Naive B cell (primary cell): ENCODE measurements around the gene MPG. TPM values are rescaled to one million over a fixed set of nuclear protein-coding genes. Genes with fewer than 3 reads are reported as not detected.

Source experiments
- ATAC-seq, 2 donors: fragments of 150-1000 bp; cut with Tn5 transposase; 2 replicates each; pipeline ENCODE4 v1.10.0; 2021; ENCODE audit warnings: low read depth in 2 of 2, mild to moderate bottlenecking in 2 of 2, moderate library complexity in 2 of 2
- DNase-seq: peaks from one replicate; pipeline ENCODE4 v3.0.0; 2022
- H3K27ac Mint-ChIP-seq, 6 donors: one replicate each; pipeline ENCODE4 v1.8.0; 2020 to 2022; ENCODE audit warnings: mild to moderate bottlenecking in 6 of 6, mixed read lengths in 6 of 6, moderate library complexity in 5 of 6, inconsistent platforms in 2 of 6
- H3K27me3 Mint-ChIP-seq, 3 donors: one replicate each; pipeline ENCODE4 v1.8.0; 2021 to 2022; ENCODE audit warnings: mixed read lengths in 3 of 3, mild to moderate bottlenecking in 1 of 3
- H3K36me3 Mint-ChIP-seq, 2 donors: one replicate each; pipeline ENCODE4 v1.8.0; 2020 to 2022; ENCODE audit warnings: mixed read lengths in 2 of 2, inconsistent platforms in 1 of 2, mild to moderate bottlenecking in 1 of 2
- H3K4me1 Mint-ChIP-seq, 3 donors: one replicate each; pipeline ENCODE4 v1.8.0; 2020 to 2022; ENCODE audit warnings: mixed read lengths in 3 of 3, inconsistent platforms in 1 of 3, mild to moderate bottlenecking in 1 of 3, moderate library complexity in 1 of 3
- H3K4me3 Mint-ChIP-seq, 8 donors: one replicate each; pipeline ENCODE4 v1.8.0; 2020 to 2022; ENCODE audit warnings: mild to moderate bottlenecking in 8 of 8, mixed read lengths in 8 of 8, moderate library complexity in 8 of 8, inconsistent platforms in 2 of 8
- H3K9me3 Mint-ChIP-seq, 7 donors: one replicate each; pipeline ENCODE4 v1.8.0; 2020 to 2022; ENCODE audit warnings: mixed read lengths in 7 of 7, mild to moderate bottlenecking in 5 of 7, inconsistent platforms in 2 of 7, moderate library complexity in 1 of 7
- polyA plus RNA-seq, 6 donors: library from polyadenylated mRNA; unstranded; fragments of 300-500 nt; fragmentation: Illumina TruSeq; gene quantifications; one replicate each; pipeline ENCODE4 v1.2.3, GENCODE V29; 2021; ENCODE audit warnings: low read depth in 6 of 6

Gene MPG
- polyA plus RNA-seq, 6 donors from 2014 or later = 81.3 to 119 (median 84.6) TPM

- no peaks in the 10 kb centered on the region for H3K9me3 Mint-ChIP-seq
- no peak for ATAC-seq
- peak overlapping the region; percentile 71 to 87 (median 80) for H3K27ac Mint-ChIP-seq
- H3K4me1 Mint-ChIP-seq = peaks cover 27 to 39% (median 38%) of the 10 kb centered on the region in 3 donors
- H3K27me3 Mint-ChIP-seq = no peaks in the 10 kb centered on the region
- DNase-seq = no peak
- no peaks in the 10 kb centered on the region for H3K36me3 Mint-ChIP-seq
- peak overlapping the region in 1 of 8 donors; percentile 20 for H3K4me3 Mint-ChIP-seq
These were observed 7.8 kb downstream of the MPG start for GRCh38 chr16:85865-86264.

GRCh38 chr16:86483-86952, 8.5 kb downstream of the MPG start:
- Mint-ChIP-seq H3K27me3 (no peaks in the 10 kb centered on the region), H3K4me1 (peaks cover 27 to 39% (median 38%) of the 10 kb centered on the region in 3 donors), H3K9me3 (no peaks in the 10 kb centered on the region), H3K36me3 (no peaks in the 10 kb centered on the region), H3K4me3 (no peak overlapping the region), H3K27ac (peak overlapping the region in 4 of 6 donors; percentile 69 to 85 (median 75))
- ATAC-seq (no peak), DNase-seq (no peak)

- peaks cover 19 to 24% (median 23%) of the 10 kb centered on the region in 3 donors for H3K4me1 Mint-ChIP-seq
- DNase-seq (no peak), ATAC-seq (no peak)
- H3K4me3 Mint-ChIP-seq = peak overlapping the region in 1 of 8 donors; percentile 33
- H3K9me3 Mint-ChIP-seq = no peaks in the 10 kb centered on the region
- H3K36me3 Mint-ChIP-seq = no peaks in the 10 kb centered on the region
- H3K27ac Mint-ChIP-seq = peak overlapping the region in 2 of 6 donors; percentile 42 to 49
- H3K27me3 Mint-ChIP-seq = no peaks in the 10 kb centered on the region
These were observed 10.6 kb downstream of the MPG start for GRCh38 chr16:88613-89012.

- Mint-ChIP-seq H3K9me3 (no peaks in the 10 kb centered on the region), H3K27me3 (no peaks in the 10 kb centered on the region), H3K4me1 (peaks cover 10 to 14% (median 13%) of the 10 kb centered on the region in 3 donors), H3K36me3 (no peaks in the 10 kb centered on the region), H3K4me3 (no peak overlapping the region), H3K27ac (no peak overlapping the region)
- ATAC-seq (no peak), DNase-seq (no peak)
These were observed 11.6 kb downstream of the MPG start for GRCh38 chr16:89391-90302.

- Mint-ChIP-seq H3K36me3 (no peaks in the 10 kb centered on the region), H3K27me3 (no peaks in the 10 kb centered on the region), H3K4me1 (no peaks in the 10 kb centered on the region), H3K9me3 (no peaks in the 10 kb centered on the region), H3K4me3 (no peak overlapping the region), H3K27ac (peak overlapping the region in 1 of 6 donors; percentile 66)
- ATAC-seq = no peak
- no peak for DNase-seq
These were observed 13.5 kb downstream of the MPG start for GRCh38 chr16:91484-91883.

- no peaks in the 10 kb centered on the region for H3K9me3 Mint-ChIP-seq
- DNase-seq (no peak), ATAC-seq (no peak)
- peak overlapping the region in 1 of 6 donors; percentile 33 for H3K27ac Mint-ChIP-seq
- no peaks in the 10 kb centered on the region for H3K36me3 Mint-ChIP-seq
- no peak overlapping the region for H3K4me3 Mint-ChIP-seq
- H3K4me1 Mint-ChIP-seq = peaks cover 4 to 12% (median 5%) of the 10 kb centered on the region in 3 donors
- H3K27me3 Mint-ChIP-seq = no peaks in the 10 kb centered on the region
These were observed 14.7 kb downstream of the MPG start for GRCh38 chr16:92431-93339.

- H3K27me3 Mint-ChIP-seq = no peaks in the 10 kb centered on the region
- ATAC-seq (no peak), DNase-seq (no peak)
- H3K27ac Mint-ChIP-seq = peak overlapping the region in 2 of 6 donors; percentile 52 to 83
- peaks cover 7 to 15% (median 8%) of the 10 kb centered on the region in 3 donors for H3K4me1 Mint-ChIP-seq
- no peak overlapping the region for H3K4me3 Mint-ChIP-seq
- H3K9me3 Mint-ChIP-seq = no peaks in the 10 kb centered on the region
- no peaks in the 10 kb centered on the region for H3K36me3 Mint-ChIP-seq
These were observed 16.9 kb downstream of the MPG start for GRCh38 chr16:94918-95265.

- no peak overlapping the region for H3K4me3 Mint-ChIP-seq
- peak; percentile 90 for DNase-seq
- no peaks in the 10 kb centered on the region for H3K27me3 Mint-ChIP-seq
- H3K4me1 Mint-ChIP-seq = peaks cover 12 to 24% (median 14%) of the 10 kb centered on the region in 3 donors
- H3K36me3 Mint-ChIP-seq = no peaks in the 10 kb centered on the region
- ATAC-seq = peak; percentile 96 to 98
- peak overlapping the region in 2 of 6 donors; percentile 17 to 69 for H3K27ac Mint-ChIP-seq
- H3K9me3 Mint-ChIP-seq = no peaks in the 10 kb centered on the region
These were observed 18.9 kb downstream of the MPG start for GRCh38 chr16:96935-97381.

- peaks cover 12 to 32% (median 14%) of the 10 kb centered on the region in 3 donors for H3K4me1 Mint-ChIP-seq
- no peak for DNase-seq
These were observed 19.8 kb downstream of the MPG start for GRCh38 chr16:97822-98221.

GRCh38 chr16:100989-101388, 23.0 kb downstream of the MPG start:
- no peaks in the 10 kb centered on the region for H3K36me3 Mint-ChIP-seq
- H3K27me3 Mint-ChIP-seq = no peaks in the 10 kb centered on the region

More at GRCh38 chr16:97822-98221, 19.8 kb downstream of the MPG start:
- Mint-ChIP-seq H3K36me3 (no peaks in the 10 kb centered on the region), H3K4me3 (peak overlapping the region in 1 of 8 donors; percentile 32), H3K27ac (peak overlapping the region in 2 of 6 donors; percentile 10 to 56), H3K27me3 (no peaks in the 10 kb centered on the region), H3K9me3 (no peaks in the 10 kb centered on the region)
- no peak for ATAC-seq

GRCh38 chr16:101586-101985, 23.6 kb downstream of the MPG start:
- Mint-ChIP-seq H3K4me3 (peak overlapping the region in 1 of 8 donors; percentile 56), H3K36me3 (no peaks in the 10 kb centered on the region), H3K27me3 (no peaks in the 10 kb centered on the region), H3K27ac (peak overlapping the region in 1 of 6 donors; percentile 93), H3K4me1 (peaks cover 12 to 31% (median 14%) of the 10 kb centered on the region in 3 donors), H3K9me3 (no peaks in the 10 kb centered on the region)
- ATAC-seq (no peak), DNase-seq (no peak)

More at GRCh38 chr16:100989-101388, 23.0 kb downstream of the MPG start:
- Mint-ChIP-seq H3K27ac (no peak overlapping the region), H3K4me1 (peaks cover 12 to 32% (median 14%) of the 10 kb centered on the region in 3 donors), H3K4me3 (peak overlapping the region in 1 of 8 donors; percentile 37), H3K9me3 (no peaks in the 10 kb centered on the region)
- no peak for ATAC-seq
- DNase-seq = no peak

GRCh38 chr16:102060-102855, 24.2 kb downstream of the MPG start:
- Mint-ChIP-seq H3K27ac (no peak overlapping the region), H3K36me3 (no peaks in the 10 kb centered on the region)
- DNase-seq = no peak

More at GRCh38 chr16:102060-102855, 24.2 kb downstream of the MPG start:
- Mint-ChIP-seq H3K4me1 (peaks cover 12 to 25% (median 14%) of the 10 kb centered on the region in 3 donors), H3K27me3 (no peaks in the 10 kb centered on the region), H3K9me3 (no peaks in the 10 kb centered on the region), H3K4me3 (peak overlapping the region in 1 of 8 donors; percentile 81)
- ATAC-seq = no peak
